ENCODE data around the gene FRMD8.

- TF ChIP-seq CTCF (IDR thresholded peaks at IDR 0.05) (no peak), POLR2A (IDR thresholded peaks at IDR 0.05) (peak; percentile 5 to 49)
Observed at GRCh38 chr11:65424205-65425104, 38.0 kb downstream of the FRMD8 start.
